HUES48 (cell line): ENCODE measurements around the gene NOM1.
"Not testable (repeated sequence)": the region's sequence is repeated elsewhere in the genome, so short reads cannot be mapped to it uniquely, and the experiment has no call there.

Experiments
- H3K27ac ChIP-seq: one replicate; pipeline ENCODE4 v1.7.0; 2013; ENCODE audit warnings: low read depth, low read length, inconsistent platforms
- H3K27me3 ChIP-seq: 2 replicates; pipeline ENCODE4 v1.6.1; 2013; ENCODE audit warnings: mild to moderate bottlenecking, low read length; ENCODE audit not compliant: control insufficient read depth, insufficient read depth
- H3K36me3 ChIP-seq: 2 replicates; pipeline ENCODE4 v1.6.1; 2013; ENCODE audit warnings: low read length; ENCODE audit not compliant: control insufficient read depth, insufficient read depth
- H3K4me1 ChIP-seq: 2 replicates; pipeline ENCODE4 v1.6.1; 2013; ENCODE audit warnings: mild to moderate bottlenecking, low read length; ENCODE audit not compliant: control insufficient read depth, insufficient read depth
- H3K4me3 ChIP-seq: 2 replicates; pipeline ENCODE4 v1.5.1; 2013; ENCODE audit warnings: mild to moderate bottlenecking, low read depth, low read length
- H3K9ac ChIP-seq: 2 replicates; pipeline ENCODE4 v1.6.1; 2013; ENCODE audit warnings: mild to moderate bottlenecking, low read depth, low read length, moderate library complexity
- H3K9me3 ChIP-seq: 2 replicates; pipeline ENCODE4 v1.6.1; 2013; ENCODE audit warnings: low read length; ENCODE audit not compliant: control insufficient read depth, insufficient read depth

The NOM1 gene, protein sequence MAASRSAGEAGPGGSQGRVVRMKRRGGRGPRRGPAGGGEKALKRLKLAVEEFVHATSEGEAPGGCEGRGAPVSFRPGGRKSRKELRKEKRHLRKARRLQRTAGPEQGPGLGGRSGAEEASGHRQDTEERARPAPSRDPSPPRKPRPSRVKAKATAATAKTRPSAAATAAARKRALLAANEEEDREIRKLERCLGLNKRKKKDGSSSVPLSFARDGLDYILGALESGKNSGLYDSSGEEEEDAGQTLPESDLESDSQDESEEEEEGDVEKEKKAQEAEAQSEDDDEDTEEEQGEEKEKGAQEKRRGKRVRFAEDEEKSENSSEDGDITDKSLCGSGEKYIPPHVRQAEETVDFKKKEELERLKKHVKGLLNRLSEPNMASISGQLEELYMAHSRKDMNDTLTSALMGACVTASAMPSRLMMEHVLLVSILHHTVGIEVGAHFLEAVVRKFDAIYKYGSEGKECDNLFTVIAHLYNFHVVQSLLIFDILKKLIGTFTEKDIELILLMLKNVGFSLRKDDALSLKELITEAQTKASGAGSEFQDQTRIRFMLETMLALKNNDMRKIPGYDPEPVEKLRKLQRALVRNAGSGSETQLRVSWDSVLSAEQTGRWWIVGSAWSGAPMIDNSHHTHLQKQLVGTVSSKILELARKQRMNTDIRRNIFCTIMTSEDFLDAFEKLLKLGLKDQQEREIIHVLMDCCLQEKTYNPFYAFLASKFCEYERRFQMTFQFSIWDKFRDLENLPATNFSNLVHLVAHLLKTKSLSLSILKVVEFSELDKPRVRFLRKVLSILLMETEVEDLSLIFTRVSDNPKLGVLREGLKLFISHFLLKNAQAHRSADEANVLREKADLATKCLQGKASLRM

DNA sequence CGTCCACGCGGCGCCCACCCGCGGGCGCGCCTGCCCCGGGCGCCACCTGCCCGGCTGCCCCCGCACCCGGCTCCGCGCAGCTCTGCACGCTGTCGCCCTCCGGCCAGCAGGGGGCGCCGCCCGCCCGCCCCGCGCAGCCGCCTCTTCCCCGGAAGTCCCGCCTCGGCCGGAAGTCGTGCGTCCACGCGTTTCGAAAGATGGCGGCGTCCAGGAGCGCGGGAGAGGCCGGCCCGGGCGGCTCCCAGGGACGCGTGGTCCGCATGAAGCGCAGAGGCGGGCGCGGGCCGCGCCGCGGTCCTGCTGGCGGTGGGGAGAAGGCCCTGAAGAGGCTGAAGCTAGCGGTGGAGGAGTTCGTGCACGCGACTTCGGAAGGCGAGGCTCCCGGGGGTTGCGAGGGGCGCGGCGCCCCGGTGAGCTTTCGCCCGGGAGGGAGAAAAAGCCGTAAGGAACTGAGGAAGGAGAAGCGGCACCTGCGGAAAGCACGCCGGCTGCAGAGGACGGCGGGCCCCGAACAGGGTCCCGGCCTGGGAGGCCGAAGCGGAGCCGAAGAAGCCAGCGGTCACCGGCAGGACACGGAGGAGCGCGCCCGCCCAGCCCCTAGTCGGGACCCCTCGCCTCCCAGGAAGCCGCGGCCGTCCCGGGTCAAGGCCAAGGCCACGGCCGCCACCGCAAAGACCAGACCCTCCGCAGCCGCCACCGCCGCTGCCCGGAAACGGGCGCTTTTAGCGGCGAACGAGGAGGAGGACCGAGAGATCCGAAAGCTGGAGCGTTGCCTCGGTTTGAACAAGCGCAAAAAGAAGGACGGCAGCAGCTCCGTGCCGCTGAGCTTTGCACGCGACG, at the start of gene NOM1:
Gene NOM1 (plus strand): TSS at position 172 of the 840 bp plus-strand sequence. CDS start 26 bp downstream, at position 198.
- Histone ChIP-seq H3K27ac (peak within 1 kb of the TSS; percentile 80), H3K27me3 (no peaks in the 10 kb centered on the region), H3K4me1 (peaks cover 14% of the 10 kb centered on the region; the same call in 1 of the 2 replicates), H3K36me3 (peaks cover 29% of the 10 kb centered on the region), H3K4me3 (peak within 1 kb of the TSS; percentile 98), H3K9ac (peak within 1 kb of the TSS; percentile 96), H3K9me3 (no peaks in the 10 kb centered on the region)

DNA sequence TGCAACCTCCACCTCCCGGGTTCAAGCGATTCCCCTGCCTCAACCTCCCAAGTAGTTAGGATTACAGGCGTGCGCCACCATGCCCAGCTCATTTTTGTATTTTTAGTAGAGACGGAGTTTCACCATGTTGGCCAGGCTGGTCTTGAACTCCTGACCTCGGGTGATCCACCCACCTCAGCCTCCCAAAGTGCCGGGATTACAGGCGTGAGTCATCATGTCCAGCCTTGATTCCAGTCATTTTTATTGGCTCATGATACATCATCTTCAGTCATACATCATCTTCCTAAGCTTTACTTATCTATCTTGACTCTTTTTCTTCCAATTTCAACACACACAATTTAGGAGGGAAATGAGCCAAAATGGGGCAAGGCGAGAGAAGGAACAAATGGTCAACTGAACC, 49.4 kb upstream of the NOM1 start:
- not testable (repeated sequence) for H3K9ac ChIP-seq, H3K27ac ChIP-seq, H3K36me3 ChIP-seq, H3K27me3 ChIP-seq, H3K9me3 ChIP-seq, H3K4me3 ChIP-seq, H3K4me1 ChIP-seq

DNA sequence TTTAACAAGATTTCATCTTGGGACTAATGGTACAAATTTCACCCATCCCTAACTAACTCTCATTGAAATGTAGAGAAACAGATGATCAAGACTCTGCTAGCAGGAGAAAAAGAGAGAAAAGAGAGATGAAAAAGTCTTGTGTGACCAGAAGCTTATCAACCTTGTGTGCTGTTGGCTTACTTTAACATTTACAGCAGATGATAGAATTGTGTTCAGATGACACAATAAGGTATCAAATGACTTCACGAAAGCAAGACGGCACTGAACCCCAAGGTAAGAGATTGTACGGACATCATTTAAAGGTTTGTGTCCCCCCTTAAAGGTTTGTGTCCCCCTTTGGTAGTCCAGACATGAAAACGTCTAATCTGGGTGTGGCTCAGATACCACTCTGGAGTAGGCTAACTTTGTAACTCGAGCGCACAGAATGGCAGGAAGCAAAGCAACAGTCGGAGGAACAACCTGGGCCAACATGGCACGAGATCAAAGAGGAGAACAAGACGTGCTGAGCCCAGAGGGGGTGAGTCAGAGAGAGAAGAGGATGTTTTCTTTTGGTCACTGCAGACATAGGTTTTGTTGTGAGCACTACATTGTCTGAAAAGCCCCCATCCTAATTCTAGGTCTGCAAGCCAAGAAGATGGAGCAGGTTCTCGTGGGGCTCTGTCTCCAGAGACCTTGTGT, 46.1 kb upstream of the NOM1 start:
- Histone ChIP-seq H3K4me3 (no peak overlapping the region), H3K9me3 (no peaks in the 10 kb centered on the region), H3K36me3 (no peaks in the 10 kb centered on the region), H3K27ac (no peak overlapping the region), H3K27me3 (no peaks in the 10 kb centered on the region), H3K9ac (no peak overlapping the region), H3K4me1 (no peaks in the 10 kb centered on the region)

DNA sequence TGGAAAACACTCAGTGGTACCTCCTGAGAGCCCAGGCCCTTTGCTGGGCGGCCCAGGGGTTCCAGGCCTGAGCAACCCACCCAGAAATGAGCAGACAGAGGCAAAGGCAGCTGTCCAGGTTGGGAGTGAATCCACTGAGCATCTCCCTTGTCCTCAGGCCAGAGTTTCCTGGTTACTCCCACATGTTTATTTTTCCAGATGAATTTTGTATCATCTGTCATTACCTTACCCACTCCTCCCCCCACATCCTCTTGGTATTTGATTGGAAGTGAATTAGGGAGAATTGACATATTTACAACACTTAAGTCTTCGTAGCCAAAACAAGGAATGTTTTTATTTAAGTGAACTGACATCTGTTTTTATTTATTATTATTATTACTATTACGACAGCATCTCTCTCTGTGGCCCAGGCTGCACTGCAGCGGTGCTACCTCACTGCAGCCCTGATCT, 43.3 kb upstream of the NOM1 start:
- no peak overlapping the region for H3K27ac ChIP-seq
- no peak overlapping the region for H3K4me3 ChIP-seq
- no peaks in the 10 kb centered on the region for H3K4me1 ChIP-seq
- H3K36me3 ChIP-seq, result no peaks in the 10 kb centered on the region
- no peaks in the 10 kb centered on the region for H3K9me3 ChIP-seq
- H3K27me3 ChIP-seq, result no peaks in the 10 kb centered on the region
- no peak overlapping the region for H3K9ac ChIP-seq

DNA sequence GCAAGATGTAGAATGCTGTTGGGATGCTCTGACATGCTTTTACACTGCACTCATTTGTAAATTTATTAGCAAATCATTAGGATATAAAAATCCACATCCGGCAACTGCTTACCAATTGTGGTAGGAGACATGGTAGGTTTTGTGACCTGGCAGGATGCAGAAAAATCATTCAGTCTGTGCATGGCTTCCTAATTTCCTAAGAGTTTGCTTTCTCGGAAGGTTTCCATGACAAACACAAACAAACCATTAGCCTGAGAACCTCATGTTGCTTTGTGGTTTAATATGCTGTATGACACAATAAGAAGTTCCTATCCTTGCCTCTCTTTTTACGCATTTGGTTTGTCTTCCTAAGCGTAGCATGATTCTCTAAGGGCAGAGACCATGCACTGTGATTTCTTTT, 41.9 kb upstream of the NOM1 start:
- Histone ChIP-seq H3K27me3 (no peaks in the 10 kb centered on the region), H3K9me3 (no peaks in the 10 kb centered on the region), H3K4me1 (no peaks in the 10 kb centered on the region), H3K9ac (no peak overlapping the region), H3K4me3 (no peak overlapping the region), H3K36me3 (no peaks in the 10 kb centered on the region), H3K27ac (no peak overlapping the region)

DNA sequence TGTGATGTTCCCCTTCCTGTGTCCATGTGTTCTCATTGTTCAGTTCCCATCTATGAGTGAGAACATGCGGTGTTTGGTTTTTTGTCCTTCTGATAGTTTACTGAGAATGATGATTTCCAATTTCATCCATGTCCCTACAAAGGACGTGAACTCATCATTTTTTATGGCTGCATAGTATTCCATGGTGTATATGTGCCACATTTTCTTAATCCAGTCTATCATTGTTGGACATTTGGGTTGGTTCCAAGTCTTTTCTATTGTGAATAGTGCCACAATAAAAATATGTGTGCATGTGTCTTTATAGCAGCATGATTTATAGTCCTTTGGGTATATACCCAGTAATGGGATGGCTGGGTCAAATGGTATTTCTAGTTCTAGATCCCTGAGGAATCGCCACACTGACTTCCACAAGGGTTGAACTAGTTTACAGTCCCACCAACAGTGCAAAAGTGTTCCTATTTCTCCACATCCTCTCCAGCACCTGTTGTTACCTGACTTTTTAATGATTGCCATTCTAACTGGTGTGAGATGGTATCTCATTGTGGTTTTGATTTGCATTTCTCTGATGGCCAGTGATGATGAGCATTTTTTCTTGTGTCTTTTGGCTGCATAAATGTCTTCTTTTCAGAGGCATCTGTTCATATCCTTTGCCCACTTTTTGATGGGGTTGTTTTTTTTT, 39.8 kb upstream of the NOM1 start:
- not testable (repeated sequence) for H3K4me3 ChIP-seq, H3K9ac ChIP-seq, H3K9me3 ChIP-seq, H3K27ac ChIP-seq, H3K4me1 ChIP-seq, H3K27me3 ChIP-seq, H3K36me3 ChIP-seq

DNA sequence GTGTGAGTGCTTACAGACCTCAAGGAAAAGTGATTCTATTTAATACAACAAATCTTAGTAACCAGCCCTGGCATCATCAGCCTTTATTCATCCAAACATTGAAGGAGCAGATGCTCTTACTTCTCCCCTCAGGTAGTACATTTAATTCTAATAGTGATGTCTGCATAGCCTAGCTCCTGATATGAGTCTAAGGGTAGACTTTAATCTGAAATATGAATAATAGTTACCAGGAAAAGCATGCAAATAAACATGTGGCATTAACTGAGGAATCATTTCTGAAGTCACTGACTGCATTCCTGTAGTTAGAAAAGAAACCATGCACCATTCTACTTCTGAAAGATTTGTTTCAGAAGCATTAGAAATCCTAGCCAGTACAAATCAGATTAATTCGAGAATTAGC, 30.9 kb upstream of the NOM1 start:
- Histone ChIP-seq H3K9ac (no peak overlapping the region), H3K4me3 (no peak overlapping the region), H3K27ac (no peak overlapping the region), H3K9me3 (peaks cover 14% of the 10 kb centered on the region), H3K4me1 (no peaks in the 10 kb centered on the region), H3K27me3 (no peaks in the 10 kb centered on the region), H3K36me3 (no peaks in the 10 kb centered on the region)

DNA sequence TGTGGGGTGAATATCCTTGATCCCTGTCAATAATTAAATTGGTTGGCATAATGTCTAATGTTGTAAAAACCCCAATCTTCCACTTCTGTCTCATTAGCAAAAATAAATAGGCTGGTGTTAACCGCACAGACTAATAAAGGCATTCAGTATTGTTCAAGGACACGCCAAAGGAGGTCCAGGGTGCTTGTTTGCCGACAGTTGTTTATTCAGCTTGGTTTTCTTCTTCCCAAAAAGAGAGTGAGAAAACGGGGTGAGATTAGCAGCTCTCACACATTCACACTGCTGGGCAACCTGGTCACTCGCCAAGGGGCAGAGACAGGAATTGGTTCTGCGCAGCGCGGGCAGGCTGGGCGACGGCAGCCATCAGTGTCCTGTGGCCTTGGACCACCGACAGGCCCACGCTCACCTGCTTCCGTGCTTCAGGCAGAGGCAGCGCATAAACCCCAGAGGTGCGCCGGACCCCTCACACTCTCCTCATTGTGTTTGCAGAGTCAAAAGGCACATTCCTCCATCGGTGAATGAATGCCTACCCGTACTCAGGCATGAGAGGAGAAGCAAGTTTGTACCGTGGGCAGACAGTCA, 30.3 kb upstream of the NOM1 start:
- Histone ChIP-seq H3K27me3 (no peaks in the 10 kb centered on the region), H3K9me3 (peaks cover 14% of the 10 kb centered on the region), H3K4me1 (no peaks in the 10 kb centered on the region), H3K36me3 (no peaks in the 10 kb centered on the region), H3K4me3 (no peak overlapping the region), H3K9ac (no peak overlapping the region), H3K27ac (no peak overlapping the region)

DNA sequence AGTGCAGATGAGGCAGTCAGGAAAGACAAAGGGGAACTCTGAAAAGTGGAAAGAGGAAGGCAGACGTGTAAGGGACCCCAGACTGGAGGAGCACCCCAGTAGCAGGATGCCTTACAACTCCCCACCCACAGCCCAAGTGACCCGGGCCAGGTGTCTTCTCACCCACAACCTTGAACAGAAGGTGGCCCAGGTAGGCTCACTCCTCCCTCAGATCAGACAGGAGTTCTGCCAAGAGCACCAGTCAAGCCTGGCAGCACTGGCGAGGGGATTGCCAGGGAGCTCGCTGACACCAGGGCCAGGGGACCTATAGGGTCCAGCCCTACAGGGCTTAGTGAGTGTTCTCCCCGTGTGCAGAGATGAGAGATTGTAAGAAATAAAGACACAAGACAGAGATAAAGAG, 29.4 kb upstream of the NOM1 start:
- no peak overlapping the region for H3K27ac ChIP-seq
- no peak overlapping the region for H3K9ac ChIP-seq
- H3K36me3 ChIP-seq, result no peaks in the 10 kb centered on the region
- peaks cover 14% of the 10 kb centered on the region for H3K9me3 ChIP-seq
- H3K4me1 ChIP-seq, result no peaks in the 10 kb centered on the region
- H3K27me3 ChIP-seq, result no peaks in the 10 kb centered on the region
- no peak overlapping the region for H3K4me3 ChIP-seq
